Measurements from ENCODE around the gene KIF3B.

DNA sequence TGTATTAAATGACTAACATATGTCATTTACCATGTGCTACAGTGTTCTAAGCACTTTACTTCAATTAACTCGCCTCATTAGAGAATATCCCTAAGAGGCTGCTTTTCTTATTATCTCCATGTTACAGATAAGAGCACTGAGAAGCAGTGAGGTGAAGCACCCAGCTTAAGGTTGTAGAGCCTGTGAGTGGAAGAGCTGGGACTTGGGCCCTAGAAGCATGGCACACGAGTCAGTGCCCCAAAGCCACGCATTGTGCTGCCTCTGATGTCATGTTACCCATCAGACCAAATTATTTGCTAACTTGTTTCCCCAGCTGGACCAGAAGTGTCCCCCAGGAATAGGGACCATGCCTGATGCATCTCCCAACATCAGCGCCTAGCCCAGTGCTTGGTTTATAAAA, 35.6 kb upstream of the KIF3B start:
- TF ChIP-seq IKZF2 (IDR thresholded peaks at IDR 0.05) (no peak), SP1 (IDR thresholded peaks at IDR 0.05; ENCODE audit: low read depth, low read length) (no peak), GABPA (IDR thresholded peaks at IDR 0.05; ENCODE audit: low read depth) (no peak)
- TF ChIP-seq, protein P1, sequence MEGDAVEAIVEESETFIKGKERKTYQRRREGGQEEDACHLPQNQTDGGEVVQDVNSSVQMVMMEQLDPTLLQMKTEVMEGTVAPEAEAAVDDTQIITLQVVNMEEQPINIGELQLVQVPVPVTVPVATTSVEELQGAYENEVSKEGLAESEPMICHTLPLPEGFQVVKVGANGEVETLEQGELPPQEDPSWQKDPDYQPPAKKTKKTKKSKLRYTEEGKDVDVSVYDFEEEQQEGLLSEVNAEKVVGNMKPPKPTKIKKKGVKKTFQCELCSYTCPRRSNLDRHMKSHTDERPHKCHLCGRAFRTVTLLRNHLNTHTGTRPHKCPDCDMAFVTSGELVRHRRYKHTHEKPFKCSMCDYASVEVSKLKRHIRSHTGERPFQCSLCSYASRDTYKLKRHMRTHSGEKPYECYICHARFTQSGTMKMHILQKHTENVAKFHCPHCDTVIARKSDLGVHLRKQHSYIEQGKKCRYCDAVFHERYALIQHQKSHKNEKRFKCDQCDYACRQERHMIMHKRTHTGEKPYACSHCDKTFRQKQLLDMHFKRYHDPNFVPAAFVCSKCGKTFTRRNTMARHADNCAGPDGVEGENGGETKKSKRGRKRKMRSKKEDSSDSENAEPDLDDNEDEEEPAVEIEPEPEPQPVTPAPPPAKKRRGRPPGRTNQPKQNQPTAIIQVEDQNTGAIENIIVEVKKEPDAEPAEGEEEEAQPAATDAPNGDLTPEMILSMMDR (IDR thresholded peaks at IDR 0.05 in 2 of 3, conservative IDR thresholded peaks at IDR 0.05 in 1 of 3; ENCODE audit: control insufficient read depth in 2 of 3, extremely low read depth in 1 of 3, insufficient read depth in 1 of 3, low read depth in 3 of 3, low read length in 3 of 3): no peak
